ENCODE results near the gene ACSL5. TPM values are rescaled to one million over a fixed set of nuclear protein-coding genes. Genes with fewer than 3 reads are reported as not detected.

Gene ACSL5
- total and polyA plus RNA-seq, 2 of the 4 experiments (the other 2 are of a cell fraction): 0.87 to 1.3 TPM

DNA sequence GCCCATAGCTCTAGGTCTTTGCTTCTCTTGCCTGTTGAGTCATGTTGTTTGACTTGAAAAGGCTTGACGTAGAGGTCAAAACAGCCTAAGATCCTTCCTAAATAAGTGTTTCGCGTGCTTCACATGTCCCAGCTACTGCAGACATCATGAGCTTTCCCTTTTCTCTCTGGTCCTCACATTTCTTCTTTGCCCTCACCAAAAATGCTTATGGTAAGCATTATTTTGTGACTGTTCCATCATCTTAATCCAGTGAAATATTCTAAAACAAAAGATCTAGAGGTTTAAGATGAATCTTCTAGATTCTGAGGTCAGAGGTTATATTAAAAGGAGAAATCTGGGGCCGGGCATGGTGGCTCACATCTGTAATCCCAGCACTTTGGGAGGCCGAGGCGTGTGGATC is 8.5 kb upstream of the ACSL5 start:
- TF ChIP-seq, protein P1, sequence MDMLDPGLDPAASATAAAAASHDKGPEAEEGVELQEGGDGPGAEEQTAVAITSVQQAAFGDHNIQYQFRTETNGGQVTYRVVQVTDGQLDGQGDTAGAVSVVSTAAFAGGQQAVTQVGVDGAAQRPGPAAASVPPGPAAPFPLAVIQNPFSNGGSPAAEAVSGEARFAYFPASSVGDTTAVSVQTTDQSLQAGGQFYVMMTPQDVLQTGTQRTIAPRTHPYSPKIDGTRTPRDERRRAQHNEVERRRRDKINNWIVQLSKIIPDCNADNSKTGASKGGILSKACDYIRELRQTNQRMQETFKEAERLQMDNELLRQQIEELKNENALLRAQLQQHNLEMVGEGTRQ (IDR thresholded peaks at IDR 0.05; ENCODE audit: low read depth, low read length): no peak
- TF ChIP-seq CEBPB (IDR thresholded peaks at IDR 0.05; ENCODE audit: low read depth, low read length): no peak
- no peak for TF ChIP-seq RAD21 (IDR thresholded peaks at IDR 0.05; ENCODE audit: low read length)
- TF ChIP-seq, protein P2, sequence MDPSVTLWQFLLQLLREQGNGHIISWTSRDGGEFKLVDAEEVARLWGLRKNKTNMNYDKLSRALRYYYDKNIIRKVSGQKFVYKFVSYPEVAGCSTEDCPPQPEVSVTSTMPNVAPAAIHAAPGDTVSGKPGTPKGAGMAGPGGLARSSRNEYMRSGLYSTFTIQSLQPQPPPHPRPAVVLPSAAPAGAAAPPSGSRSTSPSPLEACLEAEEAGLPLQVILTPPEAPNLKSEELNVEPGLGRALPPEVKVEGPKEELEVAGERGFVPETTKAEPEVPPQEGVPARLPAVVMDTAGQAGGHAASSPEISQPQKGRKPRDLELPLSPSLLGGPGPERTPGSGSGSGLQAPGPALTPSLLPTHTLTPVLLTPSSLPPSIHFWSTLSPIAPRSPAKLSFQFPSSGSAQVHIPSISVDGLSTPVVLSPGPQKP (IDR thresholded peaks at IDR 0.05; ENCODE audit: borderline replicate concordance, low read depth, low read length): no peak
- Histone ChIP-seq H3K79me1 (ENCODE audit: low read depth in 1 of 2, low read length in 2 of 2) (no peaks in the 10 kb centered on the region), H4K20me1 (ENCODE audit: insufficient read depth, low read length) (no peaks in the 10 kb centered on the region), H3K36me3 (ENCODE audit: control insufficient read depth, insufficient read depth, low read length) (no peaks in the 10 kb centered on the region), H3K27ac (ENCODE audit: insufficient read depth, low read length) (no peak overlapping the region), H2BK5ac (ENCODE audit: low read depth, low read length, poor library complexity, severe bottlenecking) (no peak overlapping the region), H3K9ac (ENCODE audit: low read depth, low read length) (no peak overlapping the region), H4K91ac (ENCODE audit: insufficient read depth, low read depth, low read length) (no peak overlapping the region), H3K27me3 (ENCODE audit: control insufficient read depth, insufficient read depth, low read length) (peaks cover 1% of the 10 kb centered on the region), H3K18ac (ENCODE audit: low read depth, low read length) (no peak overlapping the region), H2AK9ac (replicated peaks; ENCODE audit: low read depth, low read length, poor library complexity) (no peak overlapping the region), H3K4me3 (ENCODE audit: insufficient read depth, low read depth, low read length) (no peak overlapping the region), H3K4ac (ENCODE audit: low read depth, low read length) (no peak overlapping the region), H3K9me1 (ENCODE audit: insufficient read depth, low read length) (no peaks in the 10 kb centered on the region), H2AK5ac (ENCODE audit: low read depth, low read length) (no peak overlapping the region), H3K23ac (ENCODE audit: low read depth, low read length) (no peak overlapping the region), H4K5ac (ENCODE audit: low read depth, low read length) (no peak overlapping the region), H2AFZ (replicated peaks; ENCODE audit: low read length, poor library complexity) (no peak overlapping the region), H3K4me2 (ENCODE audit: low read depth, low read length) (no peak overlapping the region), H2BK20ac (ENCODE audit: low read depth, low read length) (no peak overlapping the region), H2BK120ac (ENCODE audit: low read depth, low read length) (no peak overlapping the region), H3K14ac (replicated peaks; ENCODE audit: low read depth, low read length) (no peak overlapping the region), H3K9me3 (ENCODE audit: control insufficient read depth, insufficient read depth, low read length) (no peaks in the 10 kb centered on the region), H3K56ac (ENCODE audit: extremely low read depth, insufficient read depth, low read length) (no peak overlapping the region), H3K4me1 (ENCODE audit: control insufficient read depth, insufficient read depth, low read length) (0 out of 2 replicates have a peak, but pooled peaks cover 1% of the 10 kb centered on the region), H4K8ac (ENCODE audit: low read depth in 2 of 2, low read length in 2 of 2) (no peak overlapping the region), H2BK15ac (ENCODE audit: low read depth, low read length) (no peak overlapping the region)
- POLR2A ChIA-PET (ENCODE audit: unreplicated experiment): no interaction called here
- ATAC-seq (ENCODE audit: low read depth) (no peak), DNase-seq (no peak)
- intact Hi-C loops (cut with micrococcal nuclease): no loop called here
- dilution Hi-C loops (cut with HindIII; ENCODE audit: low sequenced_read_pairs, unreplicated experiment): no loop called here
- no CpG with 5 or more reads among the region's 6 CpGs for WGBS, 2 experiments (ENCODE audit: extremely low coverage in 2 of 2, insufficient read length in 1 of 2)
- in situ Hi-C loops (cut with MboI; ENCODE audit: low sequenced_read_pairs): no loop called here
- no TSS peak for BruUV-seq (replicated peaks)
- CTCF ChIA-PET: no interaction called here

Data from IMR-90 (cell line).